GM11168 (cell line): ENCODE data around the gene PIM3.

ENCODE experiments used
- in situ Hi-C: fragments of 300-500 bp; cut with MboI; formaldehyde crosslinking; loops from one replicate; pipeline ENCODE4 v1.12.0; 2022; ENCODE audit warnings: low sequenced_read_pairs; ENCODE audit not compliant: unreplicated experiment

The PIM3 gene

DNA sequence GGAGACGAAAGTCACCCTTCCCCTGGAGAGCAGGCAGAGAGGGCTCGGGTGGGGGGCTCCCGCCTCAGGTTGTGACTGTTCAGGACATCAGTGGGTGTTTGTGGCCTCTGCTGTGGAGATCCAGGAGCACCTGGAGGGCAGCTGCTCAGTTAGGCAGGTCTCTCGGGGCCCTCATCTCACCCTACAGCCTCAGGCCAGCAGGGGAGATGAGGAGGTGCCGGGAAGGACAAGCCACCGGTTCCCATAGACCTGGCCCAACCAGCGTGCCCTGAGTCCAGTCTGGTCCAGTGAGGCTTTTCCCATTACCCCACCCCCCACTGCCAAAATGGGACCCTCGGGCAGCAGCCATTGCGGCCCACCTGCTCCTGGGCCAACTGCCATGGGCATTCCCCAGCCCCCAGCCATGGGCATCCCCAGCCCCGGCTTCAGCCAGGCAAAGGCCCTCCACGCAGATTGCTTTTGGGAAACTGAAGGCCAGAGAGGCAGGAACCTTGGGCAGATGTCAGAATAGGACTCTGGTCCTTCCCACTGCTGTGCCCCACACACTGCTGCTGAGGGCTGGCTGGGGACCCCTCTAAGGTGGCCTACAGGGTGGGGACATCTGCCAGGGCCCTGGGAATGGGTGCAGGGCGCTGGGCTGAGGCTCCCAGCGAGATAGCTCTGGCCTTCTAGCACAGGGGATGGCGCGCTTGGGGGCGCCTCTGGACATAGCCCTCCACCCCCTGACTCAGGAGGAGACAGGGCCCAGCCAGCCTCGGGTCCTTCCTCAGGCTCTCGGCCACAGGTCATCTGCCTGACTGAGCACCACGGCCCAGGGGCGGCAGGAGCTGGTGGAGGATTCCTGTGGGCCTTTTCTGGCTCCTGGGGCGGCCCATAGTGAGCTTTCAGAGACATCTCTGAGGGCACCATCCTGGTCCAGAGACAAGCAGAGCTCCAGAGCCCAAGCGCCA is 4.8 kb downstream of the PIM3 start:
- in situ Hi-C loops: no loop called here

DNA sequence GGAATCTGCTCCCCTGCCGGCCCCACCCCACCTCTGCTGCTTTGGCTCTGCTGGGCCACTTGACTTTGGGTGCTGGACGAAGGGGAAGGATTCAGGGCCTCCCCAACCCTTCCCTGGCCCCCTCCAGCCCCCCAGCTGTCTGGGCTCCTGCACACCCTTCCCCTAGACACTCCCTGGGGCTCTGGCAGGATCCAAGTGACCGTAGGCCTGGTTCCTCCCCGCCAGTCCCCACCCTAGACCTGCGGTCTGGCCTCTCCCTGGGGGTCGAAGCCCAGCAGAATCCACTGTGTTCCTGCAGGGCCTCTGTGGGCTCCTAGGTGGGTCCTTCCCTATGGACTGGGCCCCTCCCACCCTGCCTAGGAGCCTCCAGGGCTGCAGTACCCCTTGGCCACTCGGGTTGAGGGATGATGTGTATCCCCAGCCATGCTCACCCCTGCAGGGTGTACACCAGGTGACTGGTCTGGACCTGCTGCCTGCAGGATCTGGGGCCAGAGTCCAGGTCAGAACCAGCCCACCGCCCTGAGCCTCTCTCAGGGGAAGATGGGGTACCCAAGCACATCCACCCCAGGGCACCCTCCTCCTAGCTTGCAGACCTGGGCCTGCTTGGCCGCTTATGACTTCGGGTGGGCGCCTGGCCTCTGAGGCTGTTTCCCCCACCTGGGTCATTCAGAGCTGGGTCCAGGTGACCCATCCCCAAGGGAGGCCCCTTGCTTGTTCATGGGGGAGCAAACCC is 5.6 kb downstream of the PIM3 start:
- in situ Hi-C loops: no loop called here

DNA sequence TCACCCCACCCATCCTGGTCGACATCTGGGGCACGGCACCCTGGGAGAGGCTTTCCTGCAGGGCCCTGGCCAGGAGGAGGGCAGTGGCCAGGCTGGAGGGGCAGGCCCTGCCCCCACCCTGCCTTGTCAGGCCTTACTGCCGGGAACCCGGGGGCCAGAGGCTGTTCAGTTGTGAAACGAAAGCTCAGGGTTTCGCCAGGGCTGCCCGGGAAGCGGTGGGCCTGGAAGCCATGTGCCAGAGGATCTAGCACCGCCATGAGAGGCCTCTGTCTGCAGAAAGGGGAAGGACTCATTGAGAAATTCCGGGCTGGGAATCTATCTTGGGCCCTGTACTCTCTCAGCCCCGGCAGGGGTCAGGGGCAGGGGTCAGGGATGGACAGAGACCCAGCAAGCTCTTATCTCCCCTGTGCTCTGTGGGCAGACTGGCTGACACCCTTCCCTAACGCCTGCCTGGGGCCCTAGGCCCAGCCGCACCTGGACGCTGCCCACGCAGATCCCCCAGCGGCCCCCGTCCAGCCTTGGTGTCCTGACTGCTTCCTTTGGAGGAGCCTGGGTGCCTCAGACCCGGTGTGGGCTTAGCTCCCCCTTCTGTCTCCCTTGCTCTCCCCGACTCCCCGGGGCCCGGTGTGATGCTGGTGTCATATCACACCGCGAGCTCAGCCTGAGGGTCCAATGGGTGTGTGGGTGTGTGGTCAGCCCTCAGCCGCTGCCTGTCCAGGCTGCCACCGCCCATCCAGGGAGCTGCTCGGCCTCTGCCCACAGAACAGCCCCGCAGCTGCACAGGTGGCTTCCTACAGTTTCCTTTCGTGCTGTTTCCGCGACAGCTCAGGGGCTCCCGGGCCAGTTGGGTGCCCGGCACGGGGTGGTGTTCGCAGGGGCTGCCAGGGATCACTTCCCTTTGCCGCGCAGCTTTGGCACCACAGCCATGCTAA is 6.5 kb downstream of the PIM3 start:
- in situ Hi-C loops: no loop called here

DNA sequence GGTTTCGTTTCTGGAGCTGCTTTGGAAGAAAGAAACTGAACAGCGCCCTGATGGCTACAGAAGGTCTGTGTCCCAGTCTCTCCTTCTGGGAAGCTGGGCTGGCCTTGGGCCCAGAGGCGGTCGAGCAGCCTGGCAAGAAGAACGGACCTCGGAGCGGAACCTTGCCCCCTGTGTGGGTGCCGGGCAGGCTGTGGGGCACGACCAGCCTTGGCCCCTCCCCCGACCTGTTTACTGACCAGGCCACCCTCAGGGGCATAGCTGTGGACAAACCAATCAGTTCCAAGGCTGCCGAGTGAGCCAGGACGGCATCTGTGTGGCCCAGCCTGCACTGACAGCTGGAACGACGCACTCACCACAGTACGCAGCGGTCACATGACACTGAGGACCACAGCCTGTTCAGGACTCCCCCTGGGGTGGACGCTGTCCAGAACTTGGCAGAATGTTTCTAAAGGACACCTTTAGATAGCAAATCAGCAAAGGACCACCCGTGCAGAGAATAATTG is 7.2 kb downstream of the PIM3 start:
- in situ Hi-C loops: no loop called here

DNA sequence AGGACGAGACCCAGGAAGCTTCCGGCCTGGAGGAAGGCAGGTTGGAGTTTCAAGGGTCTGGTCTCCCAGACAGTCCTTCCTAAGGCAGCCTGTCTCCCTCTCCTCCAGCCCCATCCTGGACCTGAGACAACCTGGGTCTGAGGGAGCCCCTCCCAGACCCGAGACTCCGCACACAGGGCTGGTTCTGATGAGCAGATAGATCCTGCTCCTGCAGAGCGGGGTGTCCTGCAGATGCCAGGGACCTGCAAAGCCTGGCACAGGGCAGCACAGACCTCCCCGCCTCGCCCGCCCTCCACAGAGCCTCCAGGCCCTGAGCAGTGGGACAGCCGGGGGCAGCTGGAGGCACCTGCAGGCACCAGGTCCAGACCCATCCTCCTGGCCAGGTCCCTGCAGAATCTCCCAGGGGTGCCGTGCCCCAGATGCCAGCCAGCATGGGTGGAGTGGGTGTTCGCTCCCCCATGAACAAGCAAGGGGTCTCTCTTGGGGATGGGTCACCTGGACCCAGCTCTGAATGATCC is 7.8 kb downstream of the PIM3 start:
- in situ Hi-C loops: no loop called here

DNA sequence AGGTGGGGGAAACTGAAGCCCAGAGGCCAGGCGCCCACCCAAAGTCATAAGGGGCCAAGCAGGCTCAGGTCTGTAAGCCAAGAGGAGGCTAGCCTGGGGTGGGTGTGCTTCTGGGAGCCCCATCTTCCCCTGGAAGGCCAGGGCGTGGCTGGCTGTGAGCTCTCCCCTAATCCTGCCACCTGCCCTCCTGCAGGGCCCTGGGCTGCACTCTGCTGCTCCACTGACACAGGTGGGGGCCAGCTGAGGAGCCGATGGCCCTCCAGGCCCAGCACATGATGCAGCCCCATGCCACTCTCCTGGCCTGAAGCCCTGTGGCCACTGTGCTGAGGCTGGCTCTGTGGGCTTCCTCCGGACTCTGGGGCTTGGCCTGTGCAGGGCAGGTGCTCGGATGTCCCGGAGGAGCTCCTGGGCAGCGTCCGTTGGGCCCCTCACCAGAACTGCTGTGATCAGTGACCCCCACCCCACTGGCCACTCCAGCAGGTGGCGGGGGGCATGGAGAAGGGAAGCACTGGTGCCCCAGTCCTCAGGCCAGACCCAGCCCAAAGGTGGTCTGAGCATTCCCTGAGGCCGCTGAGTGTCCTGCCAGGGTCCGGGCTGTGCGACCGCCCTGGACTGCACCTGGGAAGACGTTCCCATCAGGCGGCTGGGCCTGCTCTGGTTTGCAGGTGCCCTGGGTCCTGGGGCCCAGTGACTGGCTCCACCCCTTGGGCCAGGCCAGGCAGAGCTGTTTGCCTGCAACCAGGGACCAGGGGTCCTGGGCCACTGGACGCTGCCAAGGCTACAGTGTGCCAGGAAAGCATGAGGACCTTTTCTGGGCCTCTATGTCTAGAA is 8.5 kb downstream of the PIM3 start:
- in situ Hi-C loops: no loop called here

DNA sequence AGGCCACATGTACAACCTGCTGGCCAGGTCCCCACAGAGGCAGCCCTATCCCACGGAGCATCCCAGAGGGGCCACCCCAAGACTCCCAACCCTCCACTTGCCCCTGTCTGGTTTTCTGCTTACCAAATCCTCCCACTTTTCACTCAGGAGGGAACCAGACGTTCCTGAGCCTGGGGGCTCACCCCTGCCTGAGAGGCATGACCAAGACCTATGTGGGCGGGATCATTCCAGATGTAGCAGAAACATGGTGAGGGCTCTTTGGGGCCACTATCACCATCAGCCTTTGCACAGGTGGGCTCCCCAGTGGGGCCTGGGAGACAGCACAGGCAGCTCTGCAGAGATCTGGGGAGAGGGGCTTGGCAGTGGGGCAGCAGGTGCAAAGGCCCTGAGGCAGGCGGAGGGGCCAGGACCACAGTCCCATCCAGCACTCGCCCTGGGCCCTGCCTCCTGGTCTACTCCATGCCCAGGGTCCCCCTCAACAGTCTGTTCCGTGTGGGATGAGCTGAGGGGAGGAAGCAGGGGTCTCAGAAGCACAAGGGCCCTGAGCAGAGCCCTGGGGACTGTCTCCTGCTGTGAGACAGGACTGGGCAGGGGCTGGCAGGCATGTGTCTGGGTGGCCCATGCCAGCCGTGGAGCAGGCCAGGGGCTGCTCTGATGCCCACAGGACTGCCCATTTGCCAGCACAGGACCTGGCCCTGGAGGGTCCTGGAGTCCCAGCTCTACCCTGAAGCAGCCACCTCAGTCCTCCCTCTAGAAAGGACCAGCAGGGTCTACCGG is 9.4 kb downstream of the PIM3 start:
- in situ Hi-C loops: no loop called here

DNA sequence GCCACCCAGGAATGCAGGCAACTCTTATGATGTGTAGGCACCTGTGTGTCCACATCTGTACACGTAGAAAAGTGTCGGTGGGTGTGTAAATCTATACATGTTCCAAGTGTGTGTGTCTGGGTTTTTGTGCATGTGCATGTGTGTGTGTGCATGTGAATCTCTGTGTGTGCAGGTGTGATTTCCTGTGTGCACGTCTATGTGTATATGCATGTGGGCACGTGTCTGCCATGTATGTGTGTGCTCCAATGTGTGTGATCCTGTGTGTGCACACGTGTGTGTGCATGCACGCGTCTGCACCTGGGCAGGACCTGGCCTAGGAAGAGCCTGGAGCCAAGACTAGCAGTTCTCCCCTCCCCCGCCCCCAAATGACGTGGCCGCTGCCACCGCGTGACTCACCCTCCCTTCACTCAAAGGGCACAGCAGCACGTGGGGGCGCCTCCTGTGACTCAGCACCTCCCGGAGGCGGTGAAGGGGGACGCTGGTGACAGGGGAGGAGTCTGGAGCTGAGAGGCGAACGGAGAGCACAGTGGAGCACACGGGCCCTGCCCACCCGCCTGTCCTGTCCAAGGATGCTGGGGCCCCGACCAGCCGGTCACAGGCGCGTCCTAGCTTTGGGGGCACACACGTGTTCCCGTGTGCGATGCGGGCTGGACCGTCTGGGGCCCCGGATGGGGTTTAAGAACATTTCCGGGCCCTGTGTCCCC is 10.1 kb downstream of the PIM3 start:
- in situ Hi-C loops: no loop called here

DNA sequence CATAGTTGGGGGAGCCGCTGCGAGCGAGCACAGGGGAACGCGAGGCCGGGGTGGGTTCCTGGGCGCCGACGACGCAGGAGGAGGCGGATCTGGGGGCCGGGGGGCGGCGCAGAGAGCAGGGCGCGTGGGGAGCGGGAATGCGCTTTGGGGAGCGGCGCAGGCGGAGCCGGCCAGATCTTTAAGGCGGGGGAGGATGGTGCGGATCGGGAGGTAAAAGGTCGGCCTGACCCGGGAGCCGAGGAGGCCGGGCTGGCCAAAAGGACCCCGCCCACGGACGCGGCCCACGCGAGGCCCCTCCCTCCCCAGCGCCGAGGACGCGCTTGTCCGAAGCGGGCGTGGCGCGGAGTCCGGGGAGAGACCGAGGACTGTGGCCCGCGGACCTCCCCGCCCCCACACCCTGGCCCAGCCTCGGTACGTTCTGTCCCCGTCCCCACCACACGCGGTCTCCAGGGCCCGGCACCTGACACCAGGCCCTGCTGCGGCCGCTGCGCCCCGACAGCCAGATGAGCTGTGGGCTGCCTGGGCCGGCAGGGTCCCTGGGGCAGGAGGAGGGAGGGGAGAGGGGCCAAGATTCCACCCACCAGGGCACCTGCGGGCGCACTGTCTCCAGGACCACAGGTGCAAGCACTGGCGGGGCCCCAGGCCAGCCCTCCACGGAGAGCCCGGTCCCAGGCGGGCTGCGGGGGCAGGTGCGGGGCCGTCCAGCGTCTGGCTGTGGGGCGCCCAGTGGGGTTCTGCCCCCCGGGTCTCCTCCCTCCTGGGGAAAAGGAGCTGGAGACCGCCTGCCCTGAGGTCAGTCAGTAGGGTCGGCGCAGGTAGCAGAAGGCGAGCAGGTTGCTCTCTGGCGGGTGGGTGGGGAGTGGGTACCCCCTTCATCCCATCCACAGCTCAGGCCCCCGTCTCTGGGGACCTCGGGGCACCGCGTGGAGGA is 10.9 kb downstream of the PIM3 start:
- in situ Hi-C loops: no loop called here

DNA sequence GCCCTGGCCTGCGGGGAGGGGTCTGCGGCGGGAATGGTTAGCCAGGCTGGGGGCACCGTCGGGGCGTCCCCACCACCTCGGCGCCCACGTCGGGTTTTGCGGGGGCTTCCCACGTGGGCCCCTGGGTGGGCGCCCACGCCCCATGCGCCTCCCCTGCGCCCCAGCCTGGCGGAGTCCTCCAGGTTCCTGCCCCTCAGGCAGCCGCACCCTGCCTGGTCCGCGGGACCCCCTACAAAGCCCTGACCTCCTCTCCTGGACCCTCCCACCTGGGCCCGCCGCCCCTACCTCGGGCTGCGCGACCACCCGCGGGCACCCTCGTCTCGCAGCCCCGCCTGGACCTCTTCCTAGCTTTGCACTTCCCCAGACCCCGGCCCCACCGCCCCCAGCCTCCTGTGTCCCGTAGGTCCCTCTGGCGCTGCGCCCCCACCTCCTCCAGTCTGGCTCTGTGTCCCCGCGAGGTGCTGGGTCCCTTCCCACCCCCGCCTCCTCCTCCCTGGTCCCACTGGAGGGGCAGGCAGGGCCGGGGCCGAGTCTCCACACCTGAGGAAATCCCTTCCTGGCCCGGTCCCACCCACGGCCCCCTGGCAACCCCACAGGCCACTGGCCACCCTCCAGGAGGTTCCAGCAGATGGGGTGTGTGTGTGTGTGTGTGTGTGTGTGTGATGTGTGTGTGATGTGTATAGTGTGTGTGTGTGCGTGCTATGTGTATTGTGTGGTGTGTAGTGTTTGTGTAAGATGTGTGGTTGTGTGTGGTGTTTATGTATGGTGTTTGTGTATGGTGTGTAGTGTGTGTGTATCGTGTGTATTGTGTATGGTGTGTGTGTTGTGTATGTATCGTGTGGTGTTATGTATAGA is 11.8 kb downstream of the PIM3 start:
- in situ Hi-C loops: no loop called here

DNA sequence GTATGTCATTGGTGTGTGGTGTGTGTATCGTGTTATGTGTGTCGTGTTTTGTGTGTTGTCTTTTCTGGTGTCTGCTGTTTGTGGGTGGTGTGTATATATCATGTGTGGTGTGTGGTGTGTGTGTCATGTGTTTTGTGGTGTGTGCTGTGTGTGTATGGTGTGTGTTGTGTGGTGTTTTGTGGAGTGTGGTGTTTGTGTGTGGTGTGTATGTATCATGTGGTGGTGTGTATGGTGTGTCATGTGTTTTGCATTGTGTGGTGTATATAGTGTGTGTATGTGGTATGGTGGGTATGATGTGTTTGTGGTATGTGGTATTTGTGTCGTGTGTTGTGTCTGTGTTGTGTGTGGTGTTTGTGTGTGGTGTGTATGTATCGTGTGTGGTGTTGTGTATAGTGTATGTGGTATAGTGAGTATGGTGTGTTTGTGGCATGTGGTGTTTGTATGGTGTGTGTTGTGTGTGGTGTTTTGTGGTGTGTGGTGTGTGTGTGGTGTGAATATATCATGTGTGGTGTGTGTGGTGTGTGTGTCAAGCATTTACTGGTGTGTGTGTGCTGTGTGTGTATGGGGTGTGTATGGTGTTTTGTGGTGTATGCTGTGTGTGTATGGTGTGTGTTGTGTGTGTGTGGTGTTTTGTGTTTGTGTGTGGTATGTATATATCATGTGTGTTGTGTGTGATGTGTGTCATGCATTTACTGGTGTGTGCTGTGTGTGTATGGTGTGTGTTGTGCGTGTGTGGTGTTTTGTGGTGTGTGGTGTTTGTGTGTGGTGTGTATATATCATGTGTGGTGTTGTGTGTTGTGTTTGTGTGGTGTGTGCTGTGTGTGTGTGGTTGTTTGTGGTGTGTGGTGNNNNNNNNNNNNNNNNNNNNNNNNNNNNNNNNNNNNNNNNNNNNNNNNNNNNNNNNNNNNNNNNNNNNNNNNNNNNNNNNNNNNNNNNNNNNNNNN is 12.7 kb downstream of the PIM3 start:
- in situ Hi-C loops: no loop called here

DNA sequence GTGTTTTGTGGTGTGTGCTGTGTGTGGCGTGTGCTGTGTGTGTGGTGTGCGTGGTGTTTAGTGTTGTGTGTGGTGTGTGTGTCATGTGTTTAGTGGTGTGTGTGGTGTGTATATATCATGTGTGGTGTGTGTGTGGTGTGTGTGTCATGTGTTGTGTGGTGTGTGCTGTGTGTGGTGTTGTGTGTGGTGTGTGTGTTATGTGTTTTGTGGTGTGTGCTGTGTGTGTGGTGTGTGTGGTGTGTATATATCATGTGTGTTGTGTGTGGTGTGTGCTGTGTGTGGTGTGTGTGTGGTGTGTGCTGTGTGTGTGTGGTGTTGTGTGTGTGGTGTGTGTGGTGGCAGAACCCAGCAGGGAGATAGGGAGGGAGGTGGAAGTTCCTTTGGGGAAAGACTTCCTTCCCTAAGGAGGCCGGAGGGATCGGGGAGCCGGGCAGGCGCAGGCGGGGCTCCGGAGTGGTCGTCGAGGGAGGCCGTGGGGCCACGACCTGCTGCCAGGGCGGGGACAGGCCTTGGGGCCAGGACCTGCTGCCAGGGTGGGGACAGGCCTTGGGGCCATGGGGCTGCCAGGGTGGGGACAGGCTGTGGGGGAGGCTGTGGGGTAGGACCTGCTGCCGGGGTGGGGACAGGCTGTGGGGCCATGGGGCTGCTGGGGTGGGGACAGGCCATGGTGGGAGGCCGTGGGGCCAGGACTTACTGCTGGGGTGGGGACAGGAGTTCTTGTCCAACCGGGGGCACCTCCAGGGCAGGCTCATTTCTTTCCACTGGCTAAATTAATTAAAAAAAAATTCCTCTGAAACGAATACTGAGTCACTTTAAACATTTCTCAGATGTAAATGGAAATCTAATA is 15.2 kb downstream of the PIM3 start:
- in situ Hi-C loops: no loop called here

DNA sequence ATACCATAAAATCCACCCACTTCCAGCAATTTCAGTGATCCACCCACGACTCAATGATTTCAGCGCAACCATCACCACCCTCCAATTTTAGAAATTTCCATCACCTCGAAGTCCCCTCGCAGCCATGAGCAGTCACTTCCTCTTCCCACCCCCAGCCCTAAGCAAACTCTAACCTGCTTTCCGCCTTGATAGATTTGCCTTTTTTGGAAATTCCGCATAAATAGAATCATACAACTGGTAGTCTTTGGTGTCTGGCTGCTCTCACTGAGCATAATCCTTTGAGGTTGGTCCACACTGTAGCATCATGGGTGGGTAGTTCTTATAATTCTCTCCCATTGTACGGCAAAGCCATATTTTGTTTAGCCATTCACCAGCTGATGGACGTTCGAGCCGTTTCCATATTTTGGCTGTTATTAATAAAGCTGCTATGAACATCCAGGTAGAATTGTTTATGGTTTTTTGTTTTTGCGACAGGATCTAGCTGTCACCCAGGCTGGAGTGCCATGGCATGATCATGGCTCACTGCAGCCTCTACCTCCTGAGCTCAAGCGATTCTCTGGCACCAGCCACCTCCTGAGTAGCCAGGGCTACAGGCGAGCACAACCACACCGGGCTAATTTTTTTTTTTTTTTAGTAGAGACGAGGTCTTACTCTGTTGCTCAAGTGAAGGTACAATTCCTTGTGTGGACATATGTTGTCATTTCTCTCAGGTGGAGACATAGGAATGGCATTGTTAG is 16.0 kb downstream of the PIM3 start:
- in situ Hi-C loops: no loop called here
